HS-27A (cell line): ENCODE measurements around the gene ACTR3C.

ENCODE experiments used
- DNase-seq: peaks from one replicate; pipeline ENCODE4 v3.0.0-alpha.2; 2012; ENCODE audit warnings: low read depth, missing footprints

ACTR3C gene

DNA sequence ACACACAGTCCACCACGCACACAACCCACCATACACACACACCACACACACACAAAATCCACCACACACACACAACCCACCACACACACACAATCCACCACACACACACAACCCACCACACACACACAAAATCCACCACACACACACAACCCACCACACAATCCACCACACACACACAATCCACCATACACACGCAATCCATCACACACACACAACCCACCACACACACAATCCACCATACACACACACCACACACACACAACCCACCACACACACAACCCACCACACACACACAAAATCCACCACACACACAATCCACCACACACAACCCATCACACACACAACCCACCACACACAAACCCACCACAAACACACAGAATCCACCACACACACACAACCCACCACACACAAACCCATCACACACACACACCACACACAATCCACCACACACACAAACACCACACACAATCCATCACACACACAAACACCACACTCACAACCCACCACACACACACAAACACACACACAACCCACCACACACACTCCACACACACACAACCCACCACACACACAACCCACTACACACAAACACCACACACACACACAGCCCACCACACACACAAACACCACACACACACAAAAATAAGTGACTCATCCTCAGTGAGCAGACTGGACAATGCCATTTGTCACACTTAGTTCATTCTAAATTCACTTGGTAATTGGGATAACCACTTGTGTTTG is 36.4 kb upstream of the ACTR3C start:
- DNase-seq: no peak

DNA sequence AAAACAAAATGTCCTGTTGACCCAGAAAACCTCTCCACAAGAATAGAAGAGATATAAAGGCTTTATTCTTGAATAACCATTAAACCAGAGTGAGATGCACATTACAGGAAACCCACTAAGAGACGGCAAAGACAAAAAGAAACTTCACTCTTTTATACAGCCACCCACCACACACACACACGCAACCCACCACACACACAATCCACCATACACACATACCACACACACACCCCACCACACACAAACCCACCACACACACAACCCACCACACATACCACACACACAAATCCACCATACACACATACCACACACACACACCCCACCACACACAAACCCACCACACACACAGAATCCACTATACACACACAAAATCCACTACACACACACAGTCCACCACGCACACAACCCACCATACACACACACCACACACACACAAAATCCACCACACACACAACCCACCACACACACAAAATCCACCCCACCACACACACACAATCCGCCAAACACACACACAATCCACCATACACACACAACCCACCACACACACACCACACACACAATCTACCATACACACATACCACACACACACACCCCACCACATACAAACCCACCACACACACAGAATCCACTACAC is 35.8 kb upstream of the ACTR3C start:
- no peak for DNase-seq

DNA sequence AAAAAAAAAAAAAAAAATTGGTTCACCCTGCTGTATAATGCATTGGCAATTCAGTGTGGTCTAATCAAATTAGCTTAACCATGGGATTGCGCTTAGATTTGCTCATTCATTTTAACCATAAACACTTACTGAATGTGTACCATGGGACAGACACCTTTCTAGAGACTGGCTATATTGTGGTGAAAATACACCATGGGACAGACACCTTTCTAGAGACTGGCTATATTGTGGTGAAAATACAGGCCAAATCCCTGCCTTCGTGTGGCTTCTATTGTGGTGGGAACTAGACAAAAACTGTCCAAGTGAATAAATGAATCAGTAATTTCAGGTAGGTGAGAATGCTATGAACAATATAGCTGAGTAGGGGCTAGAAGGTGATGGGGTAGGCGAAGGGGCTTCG is 35.1 kb upstream of the ACTR3C start:
- no peak for DNase-seq

DNA sequence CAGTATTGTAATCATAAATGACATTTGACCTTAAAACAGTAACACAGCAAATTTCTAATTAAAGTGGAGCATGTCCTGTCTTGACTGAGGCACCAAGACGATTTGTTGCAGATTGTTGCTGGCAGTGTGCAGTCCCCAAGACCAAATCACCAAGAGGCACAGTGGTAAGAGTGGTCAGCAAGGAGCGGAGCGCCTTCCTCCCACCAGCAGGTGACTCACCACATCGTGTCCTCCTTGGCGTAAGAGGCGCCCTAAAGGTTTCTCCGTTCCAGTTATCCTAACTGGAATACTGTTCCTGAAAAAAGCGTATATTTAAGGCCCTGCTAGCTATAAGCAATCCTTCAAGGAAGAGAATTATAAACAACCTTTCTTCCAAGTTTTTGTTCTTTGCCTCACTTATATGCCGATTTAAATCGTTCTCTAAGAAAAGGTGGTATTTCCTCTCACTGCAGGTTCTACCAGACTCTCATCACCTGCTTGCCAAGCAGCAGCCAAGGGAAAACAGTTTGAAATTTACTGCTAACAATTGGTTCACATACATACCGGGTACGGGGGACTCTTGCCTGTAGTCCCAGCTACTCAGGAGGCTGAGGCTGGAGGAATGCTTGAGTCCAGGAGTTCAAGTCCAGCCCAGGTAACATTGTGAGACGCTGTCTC is 34.6 kb upstream of the ACTR3C start:
- DNase-seq: no peak

DNA sequence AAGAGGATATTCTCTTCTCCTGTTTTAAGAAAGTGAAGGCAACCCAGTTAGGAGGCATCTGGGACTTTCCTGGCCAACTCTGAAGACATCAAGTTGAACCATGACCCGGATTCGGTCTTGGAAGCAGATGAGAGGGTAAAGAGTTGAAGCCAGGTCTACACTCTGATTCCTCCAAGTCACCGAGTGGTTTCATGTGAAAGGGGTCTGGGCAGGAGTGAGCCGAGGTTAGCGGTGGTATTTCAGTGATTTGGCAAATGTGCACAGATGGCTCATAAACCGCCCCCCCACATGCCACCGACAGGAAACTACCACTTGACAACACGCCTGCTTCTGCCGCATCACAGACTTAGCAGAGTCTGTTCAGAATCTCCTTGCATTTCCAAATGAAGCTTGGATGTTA is 33.9 kb upstream of the ACTR3C start:
- DNase-seq: no peak

DNA sequence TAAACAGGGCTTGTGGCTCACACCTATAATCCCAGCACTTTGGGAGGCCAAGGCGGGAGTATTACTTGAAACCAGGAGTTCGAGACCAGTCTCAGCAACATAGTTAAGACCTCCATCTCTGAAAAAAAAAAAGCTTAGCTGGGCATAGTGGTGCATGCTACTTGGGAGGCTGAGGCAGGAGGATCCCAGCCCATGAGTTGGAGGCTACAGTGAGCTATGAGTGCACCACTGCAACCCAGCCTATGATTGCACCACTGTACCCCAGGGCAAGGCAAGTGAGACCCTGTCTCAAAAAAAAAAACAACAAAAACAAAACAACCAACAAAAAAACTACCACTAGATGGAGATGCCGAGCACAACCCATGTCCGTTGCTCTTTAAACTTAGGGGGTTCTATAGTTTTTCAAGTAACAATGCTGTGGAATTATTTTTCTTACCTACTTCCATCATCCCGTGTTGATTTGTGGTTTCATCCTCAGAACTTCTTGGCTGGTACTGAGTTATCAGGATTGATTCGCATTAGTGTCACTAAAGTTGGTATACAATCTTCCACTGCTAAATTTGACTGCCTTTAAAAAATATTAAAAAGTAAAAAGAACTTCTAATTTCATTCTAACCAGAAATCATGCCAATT is 33.0 kb upstream of the ACTR3C start:
- no peak for DNase-seq

DNA sequence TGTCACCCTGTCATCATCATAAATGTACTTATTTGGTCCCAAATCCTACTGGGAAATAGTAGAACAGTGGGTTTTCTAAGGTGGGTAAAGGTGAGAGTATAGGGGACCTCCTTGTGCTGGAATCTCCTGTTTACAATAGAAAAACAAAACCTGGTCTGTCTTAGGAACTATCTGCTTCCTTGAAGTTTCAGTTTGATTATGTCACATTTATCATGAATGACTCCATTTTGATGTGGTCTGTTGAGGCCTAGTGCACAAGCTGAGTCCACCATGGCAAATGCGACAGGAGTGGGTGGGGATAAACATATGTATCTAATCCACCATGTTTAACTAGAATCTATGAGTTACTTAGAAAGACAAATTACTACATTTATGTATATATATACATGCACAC is 32.3 kb upstream of the ACTR3C start:
- DNase-seq: no peak

DNA sequence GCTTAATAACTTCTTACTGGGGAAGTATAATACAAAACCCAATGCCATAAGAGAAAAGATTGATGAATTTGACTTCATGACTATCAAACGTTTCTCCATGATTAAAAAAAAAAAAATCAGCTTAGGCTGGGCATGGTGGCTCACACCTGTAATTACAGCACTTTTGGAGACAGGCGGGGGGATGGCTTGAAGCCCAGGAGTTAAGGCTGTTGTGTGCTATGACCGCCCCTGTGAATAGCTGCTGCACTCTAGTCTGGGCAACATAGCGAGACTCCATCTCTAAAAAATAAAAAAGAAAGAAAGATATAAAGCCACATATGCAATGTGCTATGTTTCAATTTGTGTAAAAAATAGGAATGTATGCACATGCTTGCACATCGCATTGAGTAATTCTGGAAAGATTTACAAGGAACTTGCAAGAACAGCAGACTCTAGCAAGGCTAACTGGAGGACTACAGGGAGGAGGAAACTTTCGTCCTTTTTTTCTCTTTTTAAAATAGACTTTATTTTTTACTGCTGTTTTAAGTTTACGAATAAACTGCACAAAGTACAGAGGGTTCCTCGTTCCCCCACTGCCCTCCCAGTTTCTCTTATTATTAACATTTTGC is 28.3 kb upstream of the ACTR3C start:
- no peak for DNase-seq

DNA sequence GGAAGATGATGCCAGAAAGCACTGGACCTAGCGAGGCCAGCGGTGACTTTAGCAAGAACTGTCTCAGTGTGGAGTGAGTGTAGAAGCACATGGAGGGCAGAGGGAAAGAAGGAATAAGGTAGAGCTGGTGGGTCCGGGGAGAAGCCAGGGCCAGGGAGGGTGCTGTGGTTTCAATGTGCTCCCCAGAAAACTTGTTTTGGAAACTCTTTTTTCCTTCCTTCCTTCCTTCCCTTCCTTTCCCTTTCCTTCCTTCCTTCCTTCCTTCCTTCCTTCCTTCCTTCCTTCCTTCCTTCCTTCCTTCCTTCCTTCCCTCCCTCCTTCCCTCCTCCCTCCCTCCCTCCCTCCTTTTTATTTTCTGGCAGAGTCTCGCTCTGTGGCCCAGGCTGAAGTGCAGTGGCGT is 23.6 kb upstream of the ACTR3C start:
- no peak for DNase-seq

DNA sequence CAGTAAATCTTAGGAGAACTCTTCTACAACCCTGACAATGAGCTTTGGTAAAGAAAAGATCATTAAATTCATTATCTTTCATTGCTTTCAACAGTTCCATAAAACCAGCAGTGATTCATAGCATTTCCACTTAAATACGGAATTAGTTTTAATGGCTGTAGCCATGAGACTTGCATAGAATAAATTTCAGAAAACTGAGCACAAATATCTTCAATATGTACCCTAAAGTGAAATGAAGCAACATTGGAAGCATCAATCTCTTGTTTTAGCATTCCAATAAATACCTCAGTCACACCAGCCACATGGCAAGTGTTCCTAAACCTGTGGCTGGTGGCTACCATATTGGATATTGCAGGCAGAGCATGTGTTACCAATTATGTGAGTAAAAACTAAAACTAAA is 21.7 kb upstream of the ACTR3C start:
- DNase-seq: no peak

DNA sequence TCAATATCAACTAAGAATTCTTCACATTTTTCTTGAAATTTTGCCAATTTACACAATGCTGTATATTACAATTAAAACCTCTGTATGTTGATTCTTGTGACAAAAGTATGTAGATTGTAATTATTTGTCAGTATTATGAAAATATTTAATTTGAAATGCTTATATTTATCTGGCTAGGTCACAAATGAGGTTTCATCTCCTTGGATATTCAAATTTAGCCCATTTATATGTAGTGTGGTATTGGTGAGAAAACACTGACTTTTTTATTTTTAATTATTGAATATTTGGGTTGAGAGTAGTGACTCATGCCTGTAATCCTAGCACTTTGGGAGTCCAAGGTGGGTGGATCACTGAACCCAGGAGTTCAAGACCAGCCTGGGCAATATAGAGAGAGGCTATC is 21.0 kb upstream of the ACTR3C start:
- DNase-seq: no peak

DNA sequence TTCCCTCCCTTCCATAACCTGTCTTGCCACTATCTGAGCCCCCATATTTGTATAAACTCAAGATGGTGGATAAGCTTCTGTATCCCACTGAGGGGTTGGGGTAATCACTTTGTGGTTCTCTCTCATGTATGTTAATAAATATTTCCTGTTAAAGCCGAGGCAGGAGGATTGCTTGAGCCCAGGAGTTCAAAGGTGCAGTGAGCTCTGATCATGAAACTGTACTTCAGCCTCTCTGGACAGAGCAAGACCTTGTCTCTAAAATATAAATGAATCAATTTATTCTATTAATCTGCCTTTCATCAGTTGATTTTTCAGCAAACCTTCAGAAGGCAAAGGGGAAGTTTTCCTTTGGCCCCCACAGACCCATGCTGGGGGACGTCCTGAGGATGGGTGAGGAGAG is 19.9 kb upstream of the ACTR3C start:
- no peak for DNase-seq

DNA sequence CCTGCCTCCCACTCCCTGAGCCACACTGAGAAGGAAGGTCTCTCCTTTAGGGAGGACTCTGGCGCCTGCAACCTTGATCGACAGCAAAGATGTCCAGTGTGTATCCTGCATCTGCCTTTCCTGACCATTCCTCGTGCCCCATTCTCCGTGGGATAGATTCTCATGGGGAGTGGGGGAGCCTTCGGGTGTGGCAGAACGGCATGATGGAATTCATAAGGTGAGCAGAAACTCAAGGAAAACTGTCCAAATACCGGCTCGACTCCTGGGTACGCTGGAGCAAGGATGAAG is 18.7 kb upstream of the ACTR3C start:
- no peak for DNase-seq

DNA sequence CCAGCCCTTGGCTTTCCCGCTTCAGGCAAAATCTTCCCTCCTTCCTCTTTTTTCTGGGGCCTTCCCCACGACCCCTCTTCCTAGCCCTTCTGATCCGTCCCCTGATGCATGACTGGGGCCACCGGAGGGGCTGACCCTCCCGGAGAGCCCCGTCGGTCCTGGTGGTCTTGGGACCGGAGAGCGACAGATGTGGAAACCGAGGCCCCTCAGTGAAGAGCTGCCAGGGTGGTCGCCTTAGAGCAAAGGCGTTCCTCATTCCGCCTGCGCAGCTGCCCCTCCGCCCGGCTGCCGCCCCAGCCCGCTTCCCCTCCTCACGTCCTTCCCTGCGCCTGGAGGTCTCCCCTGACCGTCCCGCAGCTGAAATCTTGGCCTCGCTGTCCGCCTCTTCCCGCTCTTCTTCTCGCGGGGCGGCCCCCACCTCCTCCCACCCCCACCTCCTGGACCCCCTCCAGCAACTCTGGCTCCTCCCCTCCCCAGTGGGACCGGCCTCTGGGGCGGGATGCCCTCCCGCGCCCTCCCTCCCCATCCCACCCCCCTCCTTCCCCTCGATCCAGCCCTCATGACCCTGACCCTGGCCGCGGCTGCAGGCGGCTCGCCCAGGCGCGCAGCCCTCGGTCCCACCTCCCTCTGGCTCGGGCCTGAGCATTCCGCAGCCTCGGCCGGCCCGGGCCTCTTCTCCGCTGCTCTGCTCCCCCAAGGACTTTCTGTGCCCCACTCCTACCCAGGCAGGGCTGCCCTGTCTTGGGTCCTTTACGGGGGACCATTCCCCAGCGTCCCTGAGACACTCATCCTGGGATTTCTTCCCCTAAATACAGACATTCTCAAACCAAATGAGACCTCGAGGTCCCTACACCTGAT is 18.1 kb upstream of the ACTR3C start, which contains the start of gene RARRES2:
RARRES2 (minus strand) TSS at position 367 of the 858 bp plus-strand sequence. CDS start 1,020 bp downstream, outside the sequence.
- no peak for DNase-seq

DNA sequence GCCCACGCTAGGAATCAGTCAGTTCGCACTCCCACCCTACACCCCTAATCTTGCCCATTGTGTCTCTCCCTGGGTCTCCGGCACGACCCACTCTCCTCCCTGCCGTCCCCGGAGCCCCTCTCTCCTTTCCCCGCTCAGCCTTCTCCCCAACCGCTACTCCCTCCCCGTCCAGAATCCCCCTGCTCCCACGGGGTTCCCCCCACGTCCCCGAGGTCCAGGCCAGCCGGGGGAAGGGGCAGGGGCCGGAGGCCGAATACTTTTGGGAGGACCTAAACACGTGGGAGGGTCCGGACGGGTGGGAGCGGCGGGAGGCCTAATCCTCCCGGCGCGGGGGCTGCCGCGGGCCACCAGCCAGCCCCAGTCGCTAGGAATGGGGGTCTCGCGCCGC is 17.5 kb upstream of the ACTR3C start:
- no peak for DNase-seq

DNA sequence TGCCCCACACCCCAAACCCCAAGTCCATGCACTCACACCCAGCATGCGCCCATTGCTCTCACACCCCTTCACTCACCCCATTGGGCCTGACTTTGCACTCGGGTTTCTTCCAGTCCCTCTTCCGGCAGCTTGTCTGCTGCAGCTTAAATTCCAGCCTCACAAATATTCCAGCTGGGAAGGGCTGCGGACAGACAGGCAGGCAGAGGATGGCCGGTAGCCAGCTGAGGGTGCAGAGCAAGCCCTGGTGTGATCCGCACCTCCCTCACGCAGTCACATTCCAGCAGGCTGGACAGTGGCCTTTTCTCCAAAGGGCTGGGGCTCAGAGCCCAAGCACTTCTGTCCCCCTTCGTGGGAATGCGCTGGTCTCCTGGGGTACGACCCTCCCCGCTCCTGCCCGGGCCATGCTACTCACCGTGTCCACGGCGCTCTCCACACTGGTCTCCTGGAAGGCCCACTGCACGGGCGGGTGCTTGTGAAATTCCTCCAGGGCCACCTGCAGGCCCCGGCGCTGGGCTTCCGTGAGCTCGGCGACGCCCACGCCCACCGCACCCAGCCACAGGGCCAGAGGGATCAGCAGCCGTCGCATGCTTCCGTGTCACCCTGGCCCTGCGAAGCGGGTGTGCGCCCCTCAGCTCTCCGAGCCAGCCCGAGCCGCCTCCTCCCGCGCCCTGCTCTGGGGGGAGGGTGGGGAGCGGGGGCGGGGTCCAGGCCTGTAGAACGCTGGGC is 16.8 kb upstream of the ACTR3C start:
- DNase-seq: no peak

DNA sequence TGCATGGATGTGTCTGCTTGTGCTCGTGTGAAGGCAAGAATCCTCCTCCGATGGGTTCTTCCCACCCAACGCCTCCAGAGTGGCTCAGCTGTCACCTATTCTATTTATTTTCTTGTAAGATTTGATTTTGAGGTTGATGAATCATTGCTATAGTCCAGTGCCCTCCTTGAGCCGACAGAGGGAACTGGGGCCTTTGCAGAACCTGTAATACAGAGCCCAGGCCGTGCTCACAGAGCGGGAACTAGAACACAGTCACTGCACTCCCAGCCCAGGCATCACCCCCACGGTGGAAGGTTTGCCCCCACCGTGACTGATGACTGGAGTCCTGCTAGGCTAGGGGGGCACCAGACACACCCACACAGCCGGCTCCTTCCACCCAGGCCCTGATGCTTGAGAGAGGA is 16.1 kb upstream of the ACTR3C start:
- no peak for DNase-seq

DNA sequence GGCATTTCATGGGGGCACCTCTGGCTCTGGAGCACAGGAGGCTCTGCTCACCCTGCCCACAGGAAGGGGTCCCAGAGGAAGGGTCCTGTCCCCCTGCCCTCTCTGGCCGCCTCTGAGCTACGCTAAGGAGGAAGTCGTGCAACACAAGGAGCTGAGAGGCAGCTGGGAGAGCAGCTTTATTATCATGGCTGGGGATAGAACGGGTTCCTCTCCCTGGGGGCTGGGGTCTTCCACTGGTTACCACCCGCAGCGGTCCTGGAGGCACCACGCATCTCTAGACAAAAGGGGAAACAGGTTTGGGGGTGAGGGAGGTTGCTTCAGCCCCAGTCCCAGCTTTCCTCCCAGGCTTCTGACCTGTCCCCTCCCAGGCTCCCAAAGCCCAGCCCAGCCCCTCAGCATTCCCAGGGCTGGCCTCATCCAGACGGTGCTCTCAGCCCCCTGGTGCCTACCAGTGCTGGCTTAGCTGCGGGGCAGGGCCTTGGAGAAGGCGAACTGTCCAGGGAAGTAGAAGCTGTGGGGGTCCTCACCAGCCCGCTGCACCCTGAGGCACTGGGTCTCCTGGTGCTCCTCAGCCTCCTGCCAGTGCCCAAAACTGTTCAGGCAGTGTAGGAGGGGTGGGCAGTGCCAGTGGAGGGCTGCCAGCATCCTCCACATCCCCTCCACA is 15.0 kb upstream of the ACTR3C start:
- no peak for DNase-seq

DNA sequence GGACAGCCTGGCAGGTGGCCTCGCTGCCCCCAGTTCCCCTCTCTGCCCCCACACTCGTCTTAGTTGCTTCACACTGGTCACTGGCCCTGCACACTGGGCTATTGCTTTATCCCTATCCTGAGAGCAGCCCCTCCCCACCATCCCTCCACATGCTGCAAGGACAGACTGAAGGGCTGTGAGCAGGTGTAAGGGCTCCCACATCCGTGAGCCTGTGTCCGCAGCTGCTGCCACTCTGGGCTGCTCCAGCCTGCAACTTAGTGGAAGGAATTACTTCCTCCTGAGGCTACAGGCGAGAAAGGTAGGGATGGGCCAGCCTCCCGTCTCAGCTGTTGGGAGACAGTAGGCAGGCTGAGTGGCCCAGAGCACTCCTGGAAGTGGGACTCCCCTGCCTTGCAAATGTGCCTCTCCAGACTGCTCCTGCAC is 14.3 kb upstream of the ACTR3C start:
- DNase-seq: no peak

DNA sequence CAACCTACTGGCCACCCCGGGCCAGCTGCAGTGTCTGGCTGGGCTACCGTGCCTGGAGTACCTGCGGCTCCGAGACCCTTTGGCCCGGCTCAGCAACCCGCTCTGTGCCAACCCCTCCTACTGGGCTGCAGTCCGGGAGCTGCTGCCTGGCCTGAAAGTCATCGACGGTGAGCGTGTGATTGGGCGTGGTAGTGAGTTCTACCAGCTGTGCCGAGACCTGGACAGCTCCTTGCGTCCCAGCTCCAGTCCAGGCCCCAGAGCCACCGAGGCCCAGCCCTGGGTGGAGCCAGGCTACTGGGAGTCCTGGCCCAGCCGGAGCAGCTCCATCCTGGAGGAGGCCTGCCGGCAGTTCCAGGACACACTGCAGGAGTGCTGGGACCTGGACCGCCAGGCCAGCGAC is 13.8 kb upstream of the ACTR3C start:
- DNase-seq: no peak

DNA sequence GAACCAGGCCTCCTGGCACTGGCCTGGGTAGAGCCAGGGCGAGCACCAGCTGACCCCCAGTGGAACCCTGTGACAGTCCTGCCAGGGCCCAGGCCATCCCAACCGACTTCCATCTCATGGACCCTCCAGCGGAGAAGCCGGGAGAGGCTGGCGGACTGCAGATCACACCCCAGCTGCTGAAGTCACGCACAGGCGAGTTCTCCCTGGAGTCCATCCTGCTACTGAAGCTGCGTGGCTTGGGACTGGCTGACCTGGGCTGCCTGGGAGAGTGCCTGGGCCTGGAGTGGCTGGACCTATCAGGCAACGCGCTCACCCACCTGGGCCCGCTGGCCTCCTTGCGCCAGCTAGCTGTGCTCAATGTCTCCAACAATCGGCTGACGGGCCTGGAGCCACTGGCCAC is 13.4 kb upstream of the ACTR3C start:
- DNase-seq: no peak
